ENCODE data around the gene CDKN2B-AS1.

CDKN2B-AS1 gene

DNA sequence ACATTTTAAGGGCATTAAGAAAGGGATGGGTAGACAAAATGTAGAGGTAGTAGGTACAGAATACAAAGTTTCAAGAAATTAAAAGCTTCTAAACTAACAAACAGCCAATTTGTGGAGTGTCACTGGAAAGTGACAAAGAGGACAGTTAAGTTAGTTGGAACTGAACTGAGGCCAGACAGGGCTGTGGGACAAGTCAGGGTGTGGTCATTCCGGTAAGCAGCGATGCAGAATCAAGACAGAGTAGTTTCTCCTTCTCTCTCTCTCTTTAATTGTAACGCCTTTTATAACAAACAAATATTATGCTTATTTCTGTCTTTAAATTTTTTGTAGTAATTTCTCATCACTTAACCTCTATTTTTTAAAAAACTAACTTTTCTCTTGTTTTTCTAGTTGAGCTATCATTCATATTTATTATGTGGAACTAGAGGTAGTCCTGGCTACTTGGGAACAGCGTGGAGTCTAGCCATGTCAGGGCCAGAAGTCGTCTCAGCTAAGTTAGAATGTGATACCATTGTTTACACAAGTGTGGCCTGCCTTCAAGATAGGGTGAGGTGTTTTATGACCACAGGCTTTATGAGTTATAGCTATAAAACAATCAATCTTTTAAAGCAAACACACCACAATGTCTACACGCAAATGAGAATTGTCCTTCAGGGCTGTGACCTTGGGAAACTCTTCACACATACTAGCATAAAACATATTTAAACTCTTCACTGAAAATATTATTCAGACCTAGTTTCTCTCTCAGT, 129.8 kb downstream of the CDKN2B-AS1 start:
- no peak for DNase-seq

DNA sequence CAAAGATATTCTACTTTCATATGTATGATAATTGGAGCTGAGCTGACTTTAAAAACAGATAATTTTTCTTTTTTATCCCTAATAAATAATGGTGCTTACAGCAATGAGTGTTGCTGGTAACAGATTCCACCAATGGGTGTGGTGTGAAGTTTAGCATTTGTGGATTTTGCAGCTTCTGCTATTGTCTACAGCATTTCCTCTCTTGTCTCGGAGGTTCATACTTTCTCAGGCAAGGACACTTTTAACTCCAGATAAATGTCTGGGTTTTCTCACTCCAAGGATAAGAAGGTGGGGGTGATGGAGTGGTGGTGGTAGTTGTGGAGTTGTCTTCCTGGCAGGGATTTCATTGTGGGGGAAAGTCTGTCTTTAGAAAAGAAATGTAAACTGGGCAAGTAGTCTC, 134.5 kb downstream of the CDKN2B-AS1 start:
- DNase-seq, result no peak

- DNase-seq, result no peak
Measured at GRCh38 chr9:22129633-22130032, 135.0 kb downstream of the CDKN2B-AS1 start.

DNA sequence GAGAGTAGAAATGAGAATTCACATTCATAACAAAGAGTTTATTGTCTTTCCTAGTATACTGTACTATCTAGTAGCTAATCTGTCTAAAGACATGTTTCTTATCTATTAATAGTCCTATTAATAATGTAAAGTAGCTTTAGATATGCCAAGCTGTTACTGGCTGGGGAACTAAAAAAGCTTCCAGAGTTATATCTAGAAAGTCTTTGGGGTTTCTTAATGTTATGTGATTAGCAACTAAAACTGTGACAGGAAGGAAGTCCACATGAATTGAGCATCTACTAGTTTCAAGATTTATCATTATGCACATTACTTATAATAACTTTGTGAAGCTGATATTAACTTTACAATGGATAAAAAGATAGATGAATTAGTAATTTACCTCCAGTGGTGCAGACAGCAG, 137.2 kb downstream of the CDKN2B-AS1 start:
- DNase-seq, result no peak

DNA sequence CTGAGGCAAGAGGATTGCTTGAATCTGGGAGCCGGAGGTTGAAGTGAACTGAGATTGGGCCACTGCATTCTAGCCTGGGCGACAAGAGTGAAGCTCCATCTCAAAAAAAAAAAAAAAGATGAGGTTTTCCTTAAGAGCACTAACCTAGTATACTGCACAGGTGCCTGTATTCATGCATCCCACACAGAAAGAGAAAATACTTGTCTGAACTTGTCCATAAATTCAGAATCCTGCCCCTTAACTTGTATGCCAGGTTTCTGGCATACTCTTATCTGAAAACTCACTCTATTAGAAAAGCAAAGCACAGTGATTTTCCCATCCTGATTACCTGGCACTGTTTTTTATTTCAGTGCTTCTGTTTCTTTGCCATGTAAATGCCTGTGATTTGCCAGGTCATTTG, 139.8 kb downstream of the CDKN2B-AS1 start:
- no peak for DNase-seq

- no peak for DNase-seq
Measured at GRCh38 chr9:22136461-22137096, 142.0 kb downstream of the CDKN2B-AS1 start.

DNA sequence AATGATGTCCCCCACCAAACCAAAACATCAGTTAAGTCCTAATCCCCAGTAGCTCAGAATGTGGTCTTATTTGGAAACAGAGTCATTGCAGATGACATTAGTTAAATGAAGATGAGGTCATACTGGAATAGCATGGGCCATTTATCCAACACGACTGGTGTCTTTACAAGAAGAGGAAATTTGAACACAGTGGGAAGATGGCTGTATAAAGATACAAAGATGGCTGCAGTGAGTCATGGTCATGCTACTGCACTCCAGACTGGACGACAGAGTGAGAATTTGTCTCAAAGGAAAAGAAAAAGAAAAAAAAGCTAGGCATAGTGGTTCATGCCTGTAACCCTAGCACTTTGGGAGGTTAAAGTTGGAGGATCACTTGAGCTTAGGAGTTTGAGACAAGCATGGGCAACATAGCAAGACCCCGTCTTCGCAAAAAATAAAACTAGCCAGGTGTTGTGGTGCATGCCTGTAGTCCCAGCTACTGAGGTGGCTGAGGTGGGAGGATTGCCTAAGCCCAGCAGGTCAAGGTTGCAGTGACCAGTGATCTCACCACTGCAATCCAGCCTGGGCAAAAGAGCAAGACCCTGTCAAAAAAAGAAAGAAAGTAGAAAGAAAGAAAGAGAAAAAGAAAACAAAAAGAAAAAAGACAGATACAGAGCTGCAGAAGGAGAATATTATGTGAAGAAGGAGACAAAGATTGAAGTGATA, 144.5 kb downstream of the CDKN2B-AS1 start:
- DNase-seq, result no peak

DNA sequence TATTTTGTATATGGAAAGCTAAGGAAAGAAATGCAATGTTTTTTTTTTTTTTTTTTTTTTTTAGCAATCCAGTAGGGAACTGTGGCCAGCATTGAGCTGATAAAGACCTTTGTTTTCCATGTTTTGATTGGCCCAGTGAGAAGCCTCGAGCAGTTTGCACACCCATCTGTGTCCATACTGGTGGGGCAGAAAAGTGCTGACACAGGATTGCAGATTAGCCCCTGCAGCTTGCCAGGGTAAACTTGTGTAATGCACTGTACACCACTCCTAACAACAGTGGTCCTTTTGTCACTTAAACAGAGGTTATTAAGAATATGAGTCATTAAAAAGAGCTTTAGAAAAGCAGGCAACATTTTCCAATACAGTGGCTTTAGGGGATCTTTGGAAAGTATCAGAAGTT, 147.3 kb downstream of the CDKN2B-AS1 start:
- DNase-seq, result no peak

DNA sequence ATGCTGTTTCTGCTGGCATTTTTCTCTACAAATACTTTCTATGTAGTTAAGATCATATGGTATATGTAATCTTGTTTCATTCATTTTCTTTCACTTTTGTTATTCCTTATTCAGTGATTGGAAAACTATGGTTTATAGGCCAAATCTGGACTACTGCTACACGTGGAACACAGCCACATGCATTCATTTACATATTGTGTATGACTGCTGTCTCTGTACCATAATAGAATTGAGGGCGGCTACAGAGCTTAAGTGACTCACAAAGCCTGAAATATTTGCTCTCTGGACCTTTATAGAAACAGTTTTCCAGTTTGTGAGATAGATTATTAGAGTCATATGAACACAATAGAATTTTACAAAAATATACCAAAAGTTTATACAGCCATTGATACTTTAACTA, 148.1 kb downstream of the CDKN2B-AS1 start:
- no peak for DNase-seq

- no peak for DNase-seq
Measured at GRCh38 chr9:22143799-22144625, 149.4 kb downstream of the CDKN2B-AS1 start.

GRCh38 chr9:22146604-22147003, 152.0 kb downstream of the CDKN2B-AS1 start:
- DNase-seq, result no peak

GRCh38 chr9:22147813-22148527, 153.4 kb downstream of the CDKN2B-AS1 start:
- DNase-seq, result no peak

- DNase-seq, result no peak
Measured at GRCh38 chr9:22148528-22148875, 153.9 kb downstream of the CDKN2B-AS1 start.

DNA sequence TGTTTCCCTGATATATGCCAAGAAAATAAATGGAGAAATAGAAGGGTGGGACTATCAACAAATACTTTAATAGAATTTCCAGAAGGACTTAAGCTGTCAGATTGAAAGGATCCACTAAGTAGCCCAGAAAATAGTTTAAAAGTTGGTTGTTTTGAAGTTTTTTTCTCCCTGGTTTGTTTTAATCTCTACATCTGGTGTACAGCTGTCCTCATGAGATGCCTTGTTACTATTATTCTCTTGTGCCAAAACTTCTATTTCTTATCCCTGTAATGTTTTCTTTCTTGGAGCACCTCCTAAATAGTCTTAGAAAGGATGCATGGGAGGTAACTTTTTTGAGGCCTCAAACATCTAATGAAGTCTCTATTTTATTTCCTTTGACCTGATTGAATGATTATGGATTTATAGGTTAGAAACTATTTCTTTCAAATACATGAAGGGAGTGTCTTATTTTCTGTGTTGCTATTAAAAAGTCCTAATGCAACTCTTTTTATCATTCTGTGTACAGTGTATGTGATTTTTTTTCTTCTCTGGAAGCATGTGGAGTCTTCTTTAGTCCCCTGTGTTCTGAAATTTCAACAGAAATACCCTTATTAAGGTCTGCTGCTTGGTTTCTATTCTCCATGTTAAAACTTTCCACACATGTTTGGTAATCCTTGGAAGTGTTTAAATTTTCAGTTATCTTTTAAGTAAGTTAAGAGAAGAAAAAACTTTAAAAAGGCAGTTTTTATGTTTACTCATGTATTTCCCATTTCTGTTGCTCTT, 154.5 kb downstream of the CDKN2B-AS1 start:
- no peak for DNase-seq

DNA sequence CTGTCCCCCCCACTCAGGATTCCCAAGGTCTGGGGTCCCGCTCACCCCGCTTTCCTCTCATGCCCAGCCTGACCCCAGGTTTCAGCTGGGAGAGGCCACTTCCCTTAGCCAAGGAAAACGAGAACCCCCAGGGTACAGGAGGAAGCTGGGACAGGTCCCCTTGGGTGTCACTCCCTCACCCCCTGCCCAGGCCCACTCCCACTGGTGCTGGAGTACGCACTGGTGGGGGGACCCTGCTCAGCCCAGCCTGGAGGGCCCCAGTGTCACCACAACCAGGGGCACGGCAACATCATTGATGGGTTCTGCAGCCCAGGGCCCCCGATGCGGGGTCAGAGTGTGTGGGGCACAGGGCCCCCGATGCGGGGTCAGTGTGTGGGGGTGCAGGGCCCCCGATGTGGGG, 159.5 kb downstream of the CDKN2B-AS1 start:
- no peak for DNase-seq

GRCh38 chr9:22156586-22156985, 162.0 kb downstream of the CDKN2B-AS1 start:
- DNase-seq, result no peak

DNA sequence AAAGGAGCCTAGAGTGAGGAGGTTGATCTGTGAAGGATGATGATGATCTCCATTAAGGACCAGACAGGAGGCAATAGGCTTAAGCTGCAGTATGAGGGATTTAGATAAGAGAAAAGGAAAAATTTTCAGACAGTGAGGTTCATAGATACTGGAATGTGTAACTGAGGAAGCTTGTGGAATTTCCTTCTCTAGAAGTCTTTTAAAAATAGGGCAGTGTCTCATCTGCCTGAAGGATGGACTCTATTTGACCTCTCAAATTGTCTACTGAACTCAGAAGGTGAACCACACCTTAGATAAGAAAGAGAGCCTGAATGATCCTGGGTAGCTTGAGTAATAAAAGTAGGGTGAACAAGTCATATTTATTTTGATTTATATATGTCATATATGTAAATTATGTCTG, 162.7 kb downstream of the CDKN2B-AS1 start:
- no peak for DNase-seq

GRCh38 chr9:22157828-22158227, 163.2 kb downstream of the CDKN2B-AS1 start:
- DNase-seq, result no peak

- DNase-seq, result no peak
Measured at GRCh38 chr9:22158271-22158670, 163.7 kb downstream of the CDKN2B-AS1 start.

DNA sequence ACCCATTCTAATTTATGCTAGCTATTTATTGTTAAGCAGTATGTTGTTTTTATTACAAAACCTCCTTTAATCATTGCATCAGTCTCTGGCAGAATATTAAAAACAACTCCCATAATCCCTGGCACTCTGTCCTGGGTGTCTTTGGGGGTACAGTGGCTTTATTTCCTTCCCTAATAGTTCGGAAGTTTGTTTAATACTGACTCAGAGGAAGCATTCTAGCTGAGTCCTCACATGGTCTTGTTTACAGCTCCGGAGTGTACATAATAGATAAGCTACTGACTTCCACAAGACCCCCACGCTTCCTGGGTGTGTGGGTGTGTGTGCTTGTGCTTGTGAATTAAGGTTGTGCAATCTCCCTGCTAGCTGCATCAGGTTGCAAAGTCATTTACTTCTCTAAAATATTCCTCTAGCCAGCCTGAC, 164.3 kb downstream of the CDKN2B-AS1 start:
- peak; percentile 65 for DNase-seq

- no peak for DNase-seq
Measured at GRCh38 chr9:22159586-22159985, 165.0 kb downstream of the CDKN2B-AS1 start.

GRCh38 chr9:22160221-22160620, 165.6 kb downstream of the CDKN2B-AS1 start:
- DNase-seq, result no peak
